GM19324 (cell line): Measurements from ENCODE around the gene HTRA3.

Source experiments
- ATAC-seq: cut with Tn5 transposase; IDR thresholded peaks from one replicate; pipeline ENCODE4 v1.9.1; 2021; ENCODE audit warnings: mild to moderate bottlenecking, moderate library complexity; ENCODE audit not compliant: unreplicated experiment, low FRiP score

The HTRA3 gene

DNA sequence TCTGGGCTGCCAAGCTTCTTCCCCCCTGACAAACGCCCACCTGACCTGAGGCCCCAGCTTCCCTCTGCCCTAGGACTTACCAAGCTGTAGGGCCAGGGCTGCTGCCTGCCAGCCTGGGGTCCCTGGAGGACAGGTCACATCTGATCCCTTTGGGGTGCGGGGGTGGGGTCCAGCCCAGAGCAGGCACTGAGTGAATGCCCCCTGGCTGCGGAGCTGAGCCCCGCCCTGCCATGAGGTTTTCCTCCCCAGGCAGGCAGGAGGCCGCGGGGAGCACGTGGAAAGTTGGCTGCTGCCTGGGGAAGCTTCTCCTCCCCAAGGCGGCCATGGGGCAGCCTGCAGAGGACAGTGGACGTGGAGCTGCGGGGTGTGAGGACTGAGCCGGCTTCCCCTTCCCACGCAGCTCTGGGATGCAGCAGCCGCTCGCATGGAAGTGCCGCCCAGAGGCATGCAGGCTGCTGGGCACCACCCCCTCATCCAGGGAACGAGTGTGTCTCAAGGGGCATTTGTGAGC is 37.0 kb downstream of the HTRA3 start:
- no peak for ATAC-seq

DNA sequence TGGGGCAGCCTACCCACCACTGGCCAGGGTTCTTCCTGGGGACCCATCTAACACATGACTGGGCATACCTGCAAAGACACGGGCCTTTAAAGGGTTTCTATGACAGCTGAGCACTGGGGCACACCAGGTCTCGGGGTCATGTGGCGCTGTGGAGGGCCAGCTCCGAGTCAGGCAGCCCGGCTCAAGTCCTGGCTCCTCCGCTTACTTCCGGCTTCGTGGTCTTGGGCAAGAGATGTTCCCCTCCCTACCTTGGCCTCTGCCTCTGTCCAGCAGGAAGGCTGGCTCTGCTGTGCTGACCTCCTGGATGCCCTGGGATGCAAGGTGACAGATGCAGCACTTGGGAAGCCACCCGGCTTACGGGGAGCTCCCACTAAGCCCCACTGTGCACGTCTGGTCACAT is 37.6 kb downstream of the HTRA3 start:
- no peak for ATAC-seq

DNA sequence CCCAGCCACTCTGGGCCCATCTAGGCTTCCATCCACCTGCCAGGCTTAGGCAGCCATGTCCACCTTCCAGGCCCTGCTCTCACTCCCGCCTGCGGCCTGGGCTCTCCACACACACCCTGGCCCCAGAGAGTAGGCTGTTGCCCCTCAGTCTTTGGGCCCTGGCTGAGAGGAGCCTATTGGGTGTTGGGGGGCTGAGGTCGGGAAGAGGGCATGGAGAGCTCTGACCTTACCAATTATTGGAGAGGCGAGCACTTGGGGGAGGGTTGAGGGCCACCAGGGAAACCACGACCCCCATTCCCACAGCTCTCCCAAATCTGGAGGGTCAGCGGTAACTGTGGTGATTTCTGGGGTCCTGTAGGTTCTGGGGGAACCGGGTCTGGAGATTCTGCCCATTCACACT is 38.2 kb downstream of the HTRA3 start:
- ATAC-seq: no peak

DNA sequence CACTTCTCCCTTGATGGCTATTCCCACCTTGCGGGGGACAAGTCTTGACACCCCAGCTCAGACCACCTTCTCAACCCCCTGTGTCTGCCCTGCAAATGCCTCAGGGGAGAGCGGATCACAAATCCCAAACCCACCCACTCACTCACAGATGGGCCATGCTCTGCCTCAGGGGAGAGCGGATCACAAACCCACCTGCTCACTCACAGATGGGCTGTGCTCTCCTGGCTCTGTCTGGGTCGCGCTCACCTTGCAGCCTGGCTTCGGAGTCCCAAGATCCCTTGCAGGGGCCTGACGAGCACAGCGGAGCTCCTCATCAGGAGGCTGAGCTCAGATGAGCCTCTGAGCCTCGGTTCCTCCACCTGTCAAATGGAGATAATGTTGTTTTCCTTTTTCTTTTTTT is 38.6 kb downstream of the HTRA3 start:
- no peak for ATAC-seq

DNA sequence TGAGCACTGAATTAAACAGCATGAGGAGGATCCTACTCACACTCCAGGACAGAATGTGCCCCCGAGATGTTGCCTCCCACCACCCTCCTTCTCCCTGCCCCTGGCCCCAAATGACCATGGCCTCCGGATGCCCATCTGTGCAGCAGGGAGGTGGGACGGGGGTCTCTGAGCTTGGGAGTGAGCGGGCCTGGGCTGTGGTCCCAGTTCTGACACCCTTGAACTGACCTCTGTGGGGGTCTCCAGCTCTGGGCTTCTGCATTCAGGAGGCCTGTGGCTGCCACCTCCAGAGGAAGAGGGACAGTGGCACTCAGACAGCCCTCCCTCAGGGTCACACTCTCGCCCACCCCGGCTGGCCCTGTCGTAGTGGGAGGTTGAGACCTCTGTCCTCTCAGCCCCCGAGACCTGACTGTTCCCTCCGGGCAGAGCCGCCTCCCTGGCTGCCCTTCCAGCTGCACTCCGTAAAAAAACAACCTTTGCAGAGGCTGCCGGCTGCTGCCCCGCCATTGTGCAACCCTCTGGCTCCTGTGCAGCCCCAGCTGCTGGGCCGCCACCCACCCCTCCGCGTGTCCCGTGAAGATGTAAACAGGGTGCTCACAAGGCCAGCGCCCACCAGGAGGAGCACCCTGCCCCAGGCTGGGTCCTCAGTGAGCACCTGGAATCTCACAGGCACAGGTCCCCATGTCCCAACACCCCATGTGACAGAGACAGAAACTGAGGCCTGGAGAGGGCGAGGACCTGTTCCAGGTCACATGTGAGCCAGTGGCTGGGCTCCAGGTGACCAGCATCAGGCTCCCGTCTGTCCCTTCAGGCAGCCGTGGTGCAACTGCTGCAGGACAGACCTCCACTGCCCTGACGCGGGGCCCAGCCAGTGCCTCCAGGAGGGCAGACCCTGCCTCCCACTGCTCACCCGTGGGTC is 39.6 kb downstream of the HTRA3 start:
- ATAC-seq: no peak

DNA sequence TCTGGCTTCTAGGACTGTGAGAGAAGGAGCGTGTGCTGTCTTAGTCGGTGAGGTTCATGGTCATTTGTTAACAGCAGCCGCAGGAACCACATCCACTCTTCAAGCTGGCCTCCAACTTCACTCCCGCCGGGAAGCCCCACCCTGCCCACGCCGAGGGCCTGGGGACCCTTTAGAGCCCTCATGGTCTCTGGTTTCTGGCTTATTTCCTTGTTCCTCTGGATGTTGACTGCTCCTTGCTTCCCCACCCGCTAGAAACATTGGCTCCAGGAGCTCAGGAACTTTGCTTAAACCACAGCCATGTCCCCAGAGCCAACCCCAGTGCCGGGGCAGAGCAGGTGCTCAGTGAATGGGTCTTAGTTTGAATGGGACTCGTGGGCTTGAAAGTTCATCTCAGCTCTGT is 40.8 kb downstream of the HTRA3 start:
- no peak for ATAC-seq

DNA sequence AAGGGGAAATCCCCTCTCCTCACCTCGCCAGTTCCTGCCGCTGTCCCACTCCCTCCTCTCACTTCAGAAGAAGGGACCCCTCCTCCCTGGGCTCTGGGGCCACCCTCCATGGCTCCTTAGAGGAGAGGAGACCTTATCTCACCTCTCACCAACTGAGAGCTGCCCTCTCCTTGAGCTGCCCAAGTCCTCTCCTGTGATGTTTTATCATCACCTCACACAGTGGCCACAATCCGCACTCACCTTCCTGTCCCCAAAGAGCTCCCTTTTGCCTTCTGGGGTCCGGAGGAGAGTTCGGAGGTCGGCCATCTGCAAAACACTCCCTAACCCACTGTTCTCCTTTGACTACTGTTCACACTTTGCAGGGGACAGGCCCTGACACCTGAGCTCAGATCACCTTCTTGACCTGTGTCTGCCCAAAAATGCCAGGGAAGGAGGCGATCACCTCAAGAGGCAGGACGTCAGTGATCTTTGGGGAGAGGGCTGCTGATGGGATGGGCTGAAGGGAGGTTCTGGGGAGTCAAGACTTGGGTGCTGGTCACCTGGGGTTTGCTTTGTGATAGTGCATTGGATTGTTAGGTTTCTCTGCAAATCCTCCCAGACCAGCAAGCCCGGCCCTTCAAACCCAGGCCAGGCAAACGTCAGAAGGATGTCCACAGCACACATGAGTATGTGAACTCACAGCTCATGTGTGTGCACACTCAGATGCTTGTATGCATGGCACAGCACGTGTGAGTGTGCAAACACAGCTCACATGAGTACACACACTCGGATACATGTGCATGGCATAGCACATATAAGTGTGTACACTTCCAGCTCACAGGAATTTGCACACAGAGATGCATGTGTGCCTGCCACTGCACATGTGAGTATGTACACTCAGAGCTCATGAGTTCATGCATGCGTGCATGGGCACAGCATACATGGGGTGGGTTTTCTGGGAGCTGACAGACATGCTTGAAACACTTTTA is 41.8 kb downstream of the HTRA3 start:
- no peak for ATAC-seq

DNA sequence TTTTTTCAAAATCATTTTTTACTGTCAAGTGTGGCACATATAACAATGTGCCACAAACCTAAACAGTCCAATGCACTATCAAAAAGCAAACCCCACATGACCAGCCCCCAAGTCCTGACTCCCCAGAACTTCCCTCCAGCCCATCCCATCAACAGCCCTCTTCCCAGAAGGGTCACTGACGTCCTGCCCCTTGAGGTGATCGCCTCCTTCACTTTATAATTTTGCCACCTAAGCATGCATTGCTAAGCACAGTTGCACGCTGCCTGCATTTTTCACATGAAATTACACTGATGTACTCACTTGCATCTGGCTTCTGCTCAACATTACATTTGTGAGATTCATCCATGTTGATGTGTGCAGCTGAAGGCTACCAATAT is 42.5 kb downstream of the HTRA3 start:
- no peak for ATAC-seq

DNA sequence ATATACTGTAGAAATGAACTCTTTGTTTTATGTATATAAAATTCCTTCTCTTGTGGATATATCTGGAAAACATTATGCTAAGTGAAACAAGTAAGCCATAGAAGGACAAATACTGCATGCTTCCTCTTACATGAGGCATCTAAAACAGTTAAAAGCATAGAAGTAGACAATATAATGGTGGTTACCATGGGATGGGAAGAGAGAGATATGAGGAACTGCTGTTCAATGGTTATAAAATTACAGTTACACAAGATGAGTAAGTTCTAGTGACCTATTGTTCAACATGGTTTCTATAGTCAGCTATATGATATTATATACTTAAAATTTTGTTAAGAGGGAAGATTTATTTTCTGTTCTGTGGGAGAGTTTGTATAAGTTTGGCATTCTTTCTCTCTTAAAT is 43.4 kb downstream of the HTRA3 start:
- ATAC-seq: no peak

DNA sequence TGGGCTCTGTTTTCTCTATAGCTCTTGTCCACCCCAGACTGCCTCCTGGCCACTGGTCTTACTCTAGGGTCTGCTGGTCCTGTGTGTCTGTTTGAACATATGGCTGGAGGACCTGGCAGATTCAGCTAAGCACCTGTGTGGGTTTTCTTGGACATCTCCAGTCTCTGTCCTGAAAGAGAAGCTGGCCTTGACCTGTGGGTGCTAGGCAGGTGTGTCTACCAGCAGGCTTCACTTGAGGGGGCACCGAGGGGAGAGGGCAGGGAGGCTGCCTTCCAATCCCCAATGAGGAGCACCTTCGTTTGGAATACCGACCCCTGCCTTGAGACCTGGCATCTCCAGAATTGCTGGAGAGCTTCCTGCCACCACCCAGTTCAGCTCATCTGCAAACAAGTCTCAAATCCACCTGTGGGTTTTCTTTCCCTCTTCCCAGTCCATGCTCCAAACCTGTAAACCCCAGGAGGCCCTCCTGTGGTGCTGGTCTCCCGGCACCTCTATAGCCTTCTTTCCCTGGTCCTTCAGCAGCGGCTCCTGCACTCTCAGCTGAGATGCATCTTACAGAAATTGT is 45.2 kb downstream of the HTRA3 start:
- ATAC-seq: no peak

DNA sequence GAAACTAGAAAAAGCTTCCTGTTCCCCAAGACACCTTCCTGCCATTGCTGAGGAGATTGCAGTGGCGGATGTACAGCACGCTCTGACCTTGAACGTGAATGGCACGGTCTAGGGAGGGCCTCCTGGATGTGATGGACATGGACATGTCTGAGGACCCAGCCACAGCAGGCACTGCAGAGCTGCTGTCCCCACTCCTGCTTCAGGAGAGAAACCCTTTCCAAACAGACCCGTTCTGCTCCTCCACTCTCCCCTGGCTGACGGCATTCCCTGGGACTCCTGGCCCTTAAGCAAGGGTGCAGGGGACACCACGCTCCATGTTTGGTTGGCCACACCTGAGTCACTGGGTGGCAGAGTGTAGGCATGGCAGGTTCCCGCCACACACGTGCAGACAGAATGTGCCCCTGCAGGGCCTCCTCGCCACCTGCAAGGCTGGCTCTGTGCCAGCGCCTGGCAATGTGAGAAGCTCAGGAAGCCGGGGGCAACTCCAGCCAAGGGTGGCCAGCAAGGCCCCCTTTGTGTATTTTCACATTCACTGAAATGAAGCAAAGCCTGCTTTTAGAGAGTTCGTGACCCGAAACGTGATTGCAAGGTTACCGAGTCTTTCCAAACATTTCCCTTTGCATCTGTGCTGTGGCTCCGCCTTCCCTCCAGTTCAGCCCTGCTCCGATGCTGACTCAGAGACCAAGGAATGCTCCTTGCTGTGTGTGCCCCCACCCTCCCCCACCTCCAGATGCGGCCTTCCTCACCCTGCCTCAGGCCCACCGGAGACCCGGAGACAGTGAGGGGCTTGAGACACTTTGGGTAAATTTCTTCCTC is 46.1 kb downstream of the HTRA3 start:
- ATAC-seq: no peak

DNA sequence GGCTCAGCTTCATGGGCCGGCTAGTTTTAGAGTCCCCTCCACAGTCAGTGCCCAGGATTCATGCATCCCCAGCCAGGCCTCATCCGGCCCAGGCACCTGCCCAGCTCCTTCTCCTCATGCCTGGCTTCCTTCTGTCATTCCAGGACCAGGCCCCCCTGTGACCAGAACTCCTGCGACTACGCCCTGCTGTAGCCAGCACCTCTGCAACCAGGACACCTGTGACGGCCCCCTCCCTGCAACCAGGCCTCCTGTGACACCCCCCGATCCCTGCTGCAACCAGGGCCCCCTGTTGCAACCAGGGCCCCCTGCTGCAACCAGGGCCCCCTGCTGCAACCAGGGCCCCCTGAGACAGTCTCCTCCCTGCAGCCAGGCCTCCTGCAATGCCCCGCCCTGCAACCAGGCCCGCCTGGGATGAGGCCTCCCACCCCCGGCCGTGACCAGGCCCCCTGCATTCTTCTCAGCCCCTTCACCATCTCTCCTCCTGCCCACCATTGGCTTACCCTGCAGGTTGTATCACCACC is 46.8 kb downstream of the HTRA3 start:
- ATAC-seq: no peak

DNA sequence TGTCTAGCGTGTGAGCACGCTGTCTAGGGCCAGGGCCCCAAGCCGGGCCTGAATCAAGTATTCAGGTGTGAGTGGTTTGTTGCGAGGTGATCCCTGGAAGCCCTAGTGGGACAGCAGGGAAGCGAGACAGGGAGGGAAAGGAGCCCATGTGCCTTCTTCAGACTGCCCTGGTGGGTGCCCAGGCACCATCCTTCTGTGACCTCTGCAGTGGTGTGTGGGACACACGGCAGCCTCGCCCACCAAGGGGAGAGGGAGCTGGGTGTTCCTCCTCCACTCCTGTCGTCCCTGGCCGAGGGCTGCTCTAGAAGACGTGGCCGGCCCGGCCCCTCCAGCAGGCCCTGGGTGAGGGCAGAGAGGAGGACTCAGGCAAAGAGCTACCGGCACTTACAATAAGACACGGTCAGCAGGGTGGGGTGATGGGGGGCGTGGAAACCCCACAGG is 47.4 kb downstream of the HTRA3 start:
- ATAC-seq: no peak

DNA sequence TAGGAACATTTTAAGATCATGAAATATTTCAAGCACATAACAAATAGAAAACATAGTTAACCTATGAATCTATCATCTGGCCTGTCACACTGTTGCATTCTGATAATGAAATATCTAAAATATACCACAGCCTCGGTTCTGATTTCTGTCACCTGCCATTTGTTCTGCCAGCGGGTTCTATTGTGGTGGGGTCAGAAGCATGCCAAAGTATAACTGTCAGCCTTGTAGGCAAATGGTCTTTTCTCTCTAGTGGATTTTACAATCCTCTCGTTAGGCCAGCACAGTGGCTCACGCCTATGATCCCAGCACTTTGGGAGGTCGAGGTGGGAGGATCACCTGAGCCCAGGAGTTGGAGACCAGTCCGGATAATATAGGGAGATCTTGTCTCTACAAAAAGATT is 47.9 kb downstream of the HTRA3 start:
- ATAC-seq: no peak

DNA sequence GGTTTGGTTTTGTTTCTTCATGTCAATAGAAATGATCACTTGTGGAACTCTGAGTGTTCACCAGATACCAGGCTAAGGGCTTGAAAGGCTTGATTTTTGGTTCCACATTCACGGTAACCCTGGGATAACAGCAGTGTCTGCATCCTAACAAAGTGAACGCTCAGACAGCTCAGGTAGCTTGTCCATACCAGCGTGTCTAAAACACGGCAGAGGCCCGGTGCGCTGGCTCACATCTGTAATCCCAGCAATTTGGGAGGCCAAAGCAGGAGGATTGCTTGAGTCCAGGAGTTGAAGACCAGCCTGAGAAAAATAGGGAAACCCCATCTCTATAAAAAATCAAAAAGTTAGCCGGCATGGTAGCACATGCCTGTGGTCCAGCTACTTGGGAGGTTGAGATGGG is 49.0 kb downstream of the HTRA3 start:
- ATAC-seq: no peak

DNA sequence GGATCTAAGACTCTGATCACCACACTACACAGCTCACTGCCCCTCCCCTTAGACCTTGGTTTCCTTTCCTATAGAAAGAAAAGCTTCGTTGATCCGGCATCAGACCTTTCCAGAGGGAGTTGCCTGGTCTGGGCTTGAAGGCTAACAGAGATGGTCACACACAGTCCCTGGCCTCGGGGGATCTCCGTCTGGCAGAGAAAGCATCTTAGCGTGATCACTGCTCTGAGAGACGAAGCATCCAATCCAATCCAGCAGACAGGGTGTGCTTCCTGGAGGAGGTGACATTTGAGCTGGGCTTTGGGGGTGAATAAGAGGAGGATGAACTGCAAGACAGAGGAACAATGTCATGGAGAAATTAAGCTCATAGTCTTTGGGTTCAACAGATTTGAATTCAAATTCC is 49.5 kb downstream of the HTRA3 start:
- no peak for ATAC-seq

DNA sequence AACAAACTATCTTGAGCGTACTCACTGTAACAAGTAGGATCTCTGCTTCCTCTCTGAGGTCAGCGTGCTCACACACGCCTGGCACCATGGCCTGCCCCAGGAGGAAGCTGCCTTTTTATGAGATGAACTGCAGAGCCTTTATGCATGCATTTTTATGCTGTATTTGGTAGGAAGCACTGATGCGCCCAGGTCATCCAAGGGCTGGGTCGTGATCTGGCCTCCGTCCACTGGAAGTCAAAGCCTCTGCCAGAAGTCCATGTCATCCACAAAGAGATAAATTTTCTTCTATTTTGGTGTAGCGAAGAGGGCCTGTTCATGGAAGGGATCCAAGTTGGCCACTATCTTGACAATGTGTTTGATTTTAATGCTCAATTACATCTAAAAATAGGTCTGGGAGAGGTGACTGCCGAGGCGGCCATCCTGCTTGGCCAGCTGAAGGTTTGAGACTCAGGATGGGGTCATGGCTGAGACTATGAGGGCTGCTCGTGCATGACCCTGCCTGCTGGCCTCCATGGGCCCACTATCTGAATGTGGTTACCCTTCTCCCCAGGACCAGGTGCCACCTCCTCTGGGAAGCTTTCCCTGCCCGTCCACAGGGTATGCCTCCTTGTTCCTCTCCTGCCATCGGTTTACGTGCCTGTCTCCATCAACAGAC is 50.3 kb downstream of the HTRA3 start:
- no peak for ATAC-seq

DNA sequence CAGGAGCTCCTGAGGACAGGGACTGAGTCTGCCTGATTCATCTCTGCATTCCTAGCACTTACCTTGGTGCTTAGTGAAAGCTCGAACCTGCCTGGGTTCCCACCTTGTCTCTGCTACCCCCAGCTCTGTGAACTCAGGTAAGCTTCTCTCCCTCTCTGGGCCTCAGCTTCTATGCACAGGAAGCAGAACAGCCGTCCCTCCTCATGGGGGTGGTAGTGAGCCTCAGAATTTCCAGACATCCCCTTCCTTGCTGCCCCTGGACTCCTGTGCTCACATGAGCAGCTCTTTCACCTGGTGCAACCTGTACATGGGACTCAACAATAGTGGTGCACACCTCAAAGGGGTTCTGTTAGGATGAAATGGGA is 50.8 kb downstream of the HTRA3 start:
- no peak for ATAC-seq

DNA sequence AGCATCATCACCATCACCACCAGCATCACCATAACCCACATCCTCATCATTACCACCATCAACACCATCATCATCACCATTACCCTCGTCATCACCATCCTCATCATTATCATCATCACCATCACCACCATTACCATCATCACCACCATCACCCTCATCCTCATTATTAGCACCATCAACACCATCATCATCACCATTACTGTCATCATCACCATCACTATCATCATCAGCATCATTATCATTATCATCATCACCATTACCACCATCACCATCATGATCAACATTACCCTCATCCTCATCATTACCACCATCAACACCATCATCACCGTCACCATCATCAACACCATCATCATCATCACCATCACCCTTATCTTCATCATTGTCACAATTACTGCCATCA is 51.7 kb downstream of the HTRA3 start:
- ATAC-seq: no peak
